H1 (cell line): ENCODE data around the gene OTOS. TPM values are rescaled to one million over a fixed set of nuclear protein-coding genes. Genes with fewer than 3 reads are reported as not detected.

Experiments
- BRCA1 ChIP-seq: IDR thresholded peaks from 2 replicates; pipeline ENCODE4 v1.6.1; 2012; ENCODE audit warnings: low read depth, low read length, improper control_type of control experiment
- MAX ChIP-seq: IDR thresholded peaks from 2 replicates; pipeline ENCODE4 v1.6.1; 2012; ENCODE audit warnings: inconsistent platforms
- polyA plus RNA-seq, 7 experiments: library from polyadenylated mRNA; depleted of rRNA in 3 of 7; stranded (reverse) in 5 of 7; unstranded in 2 of 7; fragments of >200 nt in 5 of 7; fragments of 200-250 nt in 2 of 7; gene quantifications; 1 replicate in 5 of 7; 2 replicates in 1 of 7; 4 replicates in 1 of 7; pipeline versions ENCODE4 v1.2.1 to v1.2.3, GENCODE V29; 2011 to 2013; ENCODE audit warnings: missing spikeins in 2 of 7, mixed read lengths in 2 of 7
- total RNA-seq: library from RNA; stranded (reverse); fragmentation: NEBNext Ultra II Directional; extraction: Animal tissue kit (Norgen Biotek cat#: 25700); gene quantifications from 2 replicates; pipeline ENCODE4 v1.2.1, GENCODE V29; 2021

The OTOS gene
- total and polyA plus RNA-seq, 2 of the 8 experiments (the other 6 are each of a cell fraction or from before 2014, with no cell fraction given): 0.17 TPM; not detected in 1

GRCh38 chr2:240121190-240121589 is 19.3 kb downstream of the OTOS start (continued):
- TF ChIP-seq MAX (no peak), BRCA1 (no peak)
- TF ChIP-seq, all 59 proteins: peak for 0
